HG03575 (cell line): ENCODE measurements around the gene ARID1A.

ENCODE experiments used
- ATAC-seq: cut with Tn5 transposase; IDR thresholded peaks from one replicate; pipeline ENCODE4 v1.9.1; 2021; ENCODE audit not compliant: unreplicated experiment, insufficient number of reproducible peaks, low FRiP score; ENCODE audit errors: extremely low read depth

ARID1A gene

GRCh38 chr1:26782521-26783212 is 86.9 kb downstream of the ARID1A start:
- ATAC-seq, result no peak

GRCh38 chr1:26783646-26784022 is 87.8 kb downstream of the ARID1A start:
- no peak for ATAC-seq

DNA sequence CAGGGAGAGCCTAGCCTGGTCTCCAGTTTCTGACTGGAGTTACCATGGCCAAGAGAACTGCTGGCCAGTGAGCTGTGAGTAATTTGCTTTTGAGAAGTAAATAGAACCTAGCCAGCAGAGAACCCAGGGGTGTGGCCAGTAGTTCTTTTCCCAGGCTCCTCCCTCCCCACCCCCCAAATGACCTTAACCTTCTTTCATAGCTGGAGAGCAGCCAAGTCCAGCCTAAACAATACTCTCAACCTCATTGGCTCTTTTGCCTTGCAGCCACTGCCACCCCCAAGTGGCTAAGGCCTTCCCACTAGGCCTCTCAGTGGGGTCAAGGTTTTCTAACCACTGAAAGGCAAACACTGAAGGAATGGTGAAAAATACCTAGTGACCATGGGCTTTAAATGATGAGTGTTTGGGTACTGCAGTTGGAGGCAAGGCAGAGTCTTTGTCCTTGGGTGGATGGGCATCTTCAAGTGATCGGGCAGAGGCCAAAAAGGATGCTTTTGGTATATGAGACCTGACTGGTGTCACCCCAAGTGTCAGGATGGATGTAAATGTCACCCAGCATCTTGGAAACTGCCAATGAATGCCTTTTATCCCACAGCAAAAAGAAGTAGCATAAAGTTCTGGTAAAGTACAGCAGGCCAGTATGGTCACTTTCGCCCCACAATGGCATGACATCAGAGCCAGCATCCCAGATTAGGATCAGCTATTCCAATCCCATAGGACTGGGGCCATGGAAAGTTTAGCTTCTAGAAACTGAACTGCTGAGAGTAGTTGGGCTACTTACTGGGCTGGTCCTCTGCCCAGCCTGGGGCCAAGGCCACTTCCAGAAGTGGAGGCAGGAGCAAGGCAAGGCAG is 88.4 kb downstream of the ARID1A start:
- no peak for ATAC-seq

GRCh38 chr1:26784886-26785285 is 89.1 kb downstream of the ARID1A start:
- no peak for ATAC-seq

- ATAC-seq, result no peak
Observed at GRCh38 chr1:26785611-26786436, 90.0 kb downstream of the ARID1A start.

DNA sequence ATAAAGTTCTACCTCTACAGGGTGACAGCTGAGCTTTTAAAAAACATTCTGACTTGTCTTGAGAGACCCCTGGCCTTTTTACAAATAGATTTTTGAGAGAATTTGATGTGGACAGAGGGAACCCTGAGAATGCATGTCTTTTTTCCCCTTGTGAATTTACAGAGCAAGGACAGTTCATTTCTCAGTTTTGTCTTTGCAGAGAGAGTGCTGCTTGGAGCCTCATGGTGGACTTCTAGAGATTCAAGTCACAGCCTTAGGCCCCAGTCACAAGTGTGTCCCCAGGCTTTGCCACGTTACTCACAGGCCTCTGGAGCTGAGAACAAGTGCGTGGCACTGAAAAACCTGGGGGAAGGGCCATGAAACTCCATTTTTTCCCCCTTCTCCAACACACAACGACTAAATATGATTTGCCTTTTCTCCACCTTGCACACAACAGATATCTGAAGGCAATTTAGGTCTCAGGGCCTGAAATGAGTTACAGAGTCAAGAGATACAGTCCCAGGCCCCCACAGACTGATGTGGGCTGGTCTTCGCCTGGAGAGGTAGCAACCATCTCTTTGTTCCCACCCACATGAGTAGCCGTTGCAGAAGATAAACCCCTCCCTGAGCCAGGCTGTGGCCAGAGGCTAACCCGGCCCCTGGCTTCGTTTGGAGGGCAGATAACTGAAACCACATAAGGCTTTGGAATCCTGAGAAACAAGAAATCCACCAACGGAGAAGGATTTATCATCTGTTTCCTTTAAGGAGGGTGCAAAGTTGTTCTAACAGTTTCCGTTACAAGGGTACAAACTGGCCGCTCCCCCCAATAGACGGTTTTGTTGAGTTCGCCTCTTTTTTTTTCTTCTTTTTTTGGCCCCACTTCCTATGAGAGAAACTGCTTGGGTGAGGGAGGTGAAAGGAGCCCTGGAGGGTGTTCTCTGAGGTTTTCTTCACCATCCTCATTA is 90.9 kb downstream of the ARID1A start:
- ATAC-seq, result no peak

DNA sequence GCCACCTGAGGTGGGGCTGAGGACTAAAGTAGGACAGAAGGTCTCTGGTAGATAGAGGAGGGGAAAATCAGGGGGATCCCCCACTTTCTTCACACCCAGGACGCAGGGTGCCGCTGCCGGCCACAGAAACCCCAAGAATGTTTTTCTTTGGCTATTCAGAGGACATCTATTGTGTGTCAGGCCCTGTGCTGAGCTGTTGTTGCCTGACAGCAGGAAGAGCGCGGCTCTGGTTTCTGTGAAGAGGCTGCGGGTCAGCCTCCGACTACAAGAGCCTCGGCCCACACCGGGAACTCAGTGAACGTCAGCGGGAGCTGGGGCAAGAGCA is 91.5 kb downstream of the ARID1A start:
- ATAC-seq, result no peak

- no peak for ATAC-seq
Observed at GRCh38 chr1:26787706-26788514, 92.1 kb downstream of the ARID1A start, which contains the start of gene PIGV. TSS of gene PIGV (plus strand) at chr1:26787950. CDS start at chr1:26790816, 2,866 bp downstream.

- ATAC-seq, result no peak
Observed at GRCh38 chr1:26788515-26788785, 92.6 kb downstream of the ARID1A start.

DNA sequence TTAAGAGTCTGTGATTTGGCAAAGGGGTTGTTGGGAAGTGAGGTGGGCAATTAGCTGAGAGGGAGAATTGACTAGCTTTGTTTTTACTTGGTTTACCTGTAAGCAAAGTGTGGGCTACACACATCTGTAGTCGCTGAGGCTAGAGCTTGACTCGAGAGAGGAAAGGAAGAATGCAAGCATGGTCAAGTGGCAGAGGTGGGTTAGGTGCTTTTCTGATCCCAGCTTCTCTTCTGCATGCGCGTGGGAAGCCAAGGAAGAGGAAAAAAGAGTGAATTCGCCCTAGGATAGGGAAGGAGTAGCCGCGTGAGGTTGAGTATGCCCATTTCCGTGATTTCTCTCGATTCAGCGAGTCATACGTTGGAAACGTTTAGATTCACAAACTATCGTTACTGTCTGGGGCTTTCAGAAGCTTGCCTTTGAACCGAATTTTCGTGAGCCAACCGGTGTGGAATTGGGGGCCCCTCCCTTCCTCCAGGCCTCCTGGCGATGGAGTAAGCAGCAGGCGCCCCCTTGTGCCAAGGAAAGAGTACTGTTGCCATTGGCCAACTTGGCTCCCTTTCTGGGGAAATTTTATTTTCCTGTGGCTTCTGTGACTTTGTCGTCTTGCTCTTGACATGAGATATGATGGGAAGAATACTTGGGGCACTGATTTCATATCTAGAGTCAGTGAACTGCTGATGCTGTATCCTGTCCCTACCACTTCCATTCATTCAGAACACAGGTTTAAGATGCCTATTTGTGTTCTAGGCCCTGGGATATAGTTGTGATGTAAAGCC is 93.2 kb downstream of the ARID1A start:
- ATAC-seq, result no peak

DNA sequence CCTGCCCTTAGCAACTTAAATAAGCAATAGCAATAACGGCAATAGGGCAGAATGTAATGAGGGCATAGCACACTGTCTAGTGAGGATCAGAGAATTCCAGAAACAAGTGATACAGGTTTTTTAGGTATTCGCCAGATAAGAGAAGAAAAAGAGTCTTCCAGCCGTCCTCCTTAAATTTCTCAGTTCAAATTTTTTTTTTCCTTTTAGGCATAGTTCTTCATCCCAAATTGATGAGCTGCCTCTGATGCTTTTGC is 93.7 kb downstream of the ARID1A start:
- no peak for ATAC-seq

- ATAC-seq, result no peak
Observed at GRCh38 chr1:26789931-26790330, 94.1 kb downstream of the ARID1A start.

GRCh38 chr1:26790551-26790953 is 94.7 kb downstream of the ARID1A start:
- ATAC-seq, result no peak

DNA sequence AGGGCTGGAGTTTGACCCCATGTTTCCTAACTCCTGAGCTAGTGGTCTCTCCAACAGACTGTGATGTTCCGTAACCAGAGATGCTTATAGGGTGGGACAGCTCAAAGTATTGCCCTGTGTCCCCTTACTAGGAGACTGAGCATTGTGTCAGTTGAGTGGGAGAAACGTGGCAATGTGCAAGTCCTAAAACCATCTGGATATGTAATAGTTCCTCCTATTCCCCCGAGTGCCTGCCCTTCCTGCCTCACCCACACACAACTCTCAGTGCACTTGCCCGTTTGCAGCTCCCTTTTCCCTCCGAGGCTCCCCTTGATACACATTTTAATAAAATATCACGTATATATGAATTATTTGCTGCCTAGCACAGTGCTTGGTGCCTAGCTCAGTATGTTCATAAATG is 95.3 kb downstream of the ARID1A start:
- no peak for ATAC-seq

- ATAC-seq, result no peak
Observed at GRCh38 chr1:26791626-26792025, 95.8 kb downstream of the ARID1A start.

- no peak for ATAC-seq
Observed at GRCh38 chr1:26792924-26793323, 97.1 kb downstream of the ARID1A start.

DNA sequence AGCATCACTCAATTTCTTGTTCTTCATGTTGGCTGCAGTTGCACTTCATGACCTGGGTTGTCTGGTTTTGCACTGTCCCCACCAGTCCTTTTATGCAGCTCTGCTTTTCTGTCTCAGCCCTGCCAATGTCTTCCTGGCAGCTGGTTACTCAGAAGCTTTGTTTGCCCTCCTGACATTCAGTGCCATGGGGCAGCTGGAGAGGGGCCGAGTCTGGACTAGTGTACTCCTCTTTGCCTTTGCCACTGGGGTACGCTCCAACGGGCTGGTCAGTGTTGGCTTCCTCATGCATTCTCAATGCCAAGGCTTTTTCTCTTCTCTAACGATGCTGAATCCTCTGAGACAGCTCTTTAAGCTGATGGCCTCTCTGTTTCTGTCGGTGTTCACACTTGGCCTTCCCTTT is 98.6 kb downstream of the ARID1A start:
- ATAC-seq, result no peak

DNA sequence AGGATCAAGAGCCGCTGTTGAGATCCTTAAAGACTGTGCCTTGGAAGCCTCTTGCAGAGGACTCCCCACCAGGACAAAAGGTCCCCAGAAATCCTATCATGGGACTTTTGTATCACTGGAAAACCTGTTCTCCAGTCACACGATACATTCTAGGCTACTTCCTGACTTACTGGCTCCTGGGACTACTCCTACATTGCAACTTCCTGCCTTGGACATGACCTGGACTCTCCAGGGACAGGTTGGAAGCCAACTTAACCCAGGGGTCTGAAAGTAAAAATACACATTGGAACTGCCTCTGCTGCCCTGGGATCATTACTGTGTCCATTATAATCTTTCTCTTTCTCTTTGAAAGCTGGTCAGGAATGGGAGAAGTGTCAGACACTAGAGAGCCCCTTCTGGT is 101.8 kb downstream of the ARID1A start:
- no peak for ATAC-seq
